Body of pancreas (tissue), 4 donors: ENCODE results near the gene ZBTB38. TPM values are rescaled to one million over a fixed set of nuclear protein-coding genes. Genes with fewer than 3 reads are reported as not detected.

Source experiments
- ATAC-seq: fragments of 150-250 bp; one replicate; pipeline ENCODE4 v1.9.1; 2016
- DNase-seq, 4 donors: peaks; one replicate each; pipeline ENCODE4 v3.0.0-alpha.2; 2019
- H3K27ac ChIP-seq, 4 donors: fragments of 200-600 bp; sonication (generic); 1 replicate in 3 of 4; 2 replicates in 1 of 4; pipeline versions ENCODE4 v1.5.1 to v1.6.1; 2016 to 2019; ENCODE audit warnings: mild to moderate bottlenecking in 1 of 4, mixed read lengths in 1 of 4, moderate library complexity in 1 of 4
- H3K27me3 ChIP-seq, 2 donors: fragments of 200-600 bp; sonication (generic); one replicate each; pipeline ENCODE4 v1.6.0; 2016; ENCODE audit warnings: mild to moderate bottlenecking in 1 of 2
- H3K36me3 ChIP-seq, 2 donors: fragments of 200-600 bp; sonication (generic); replicated peaks in 1 of 2; 2 replicates each; pipeline ENCODE4 v1.5.1; 2016; ENCODE audit warnings: low read depth in 2 of 2; ENCODE audit not compliant: insufficient read depth in 1 of 2
- H3K4me1 ChIP-seq: fragments of 200-600 bp; sonication (generic); one replicate; pipeline ENCODE4 v1.6.0; 2016
- H3K4me3 ChIP-seq, 2 donors: fragments of 200-600 bp; sonication (generic); 1 replicate in 1 of 2; 2 replicates in 1 of 2; pipeline ENCODE4 v1.5.1; 2016 to 2019
- H3K9me3 ChIP-seq, 3 donors: fragments of 200-600 bp; sonication (generic); 1 replicate in 2 of 3; 2 replicates in 1 of 3; pipeline ENCODE4 v1.5.1; 2016
- CTCF ChIP-seq, 7 experiments: fragments of 450-650 bp in 4 of 7; fragments of 200-600 bp in 3 of 7; sonication (generic) in 3 of 7; IDR thresholded peaks; one replicate each; pipeline ENCODE4 v1.5.1; 2016 to 2019; ENCODE audit warnings: antibody characterized with exemption in 7 of 7
- POLR2A ChIP-seq, 3 donors: fragments of 450-650 bp; IDR thresholded peaks; one replicate each; pipeline ENCODE4 v1.6.1; 2016; ENCODE audit warnings: antibody characterized with exemption in 3 of 3, mild to moderate bottlenecking in 2 of 3
- WGBS, 2 donors: methylation state at CpG; one replicate each; pipeline ENCODE4 v1.1.5; 2017; 5-methylcytosine and 5-hydroxymethylcytosine counted together
- intact Hi-C: fragments of 100-400 bp; cut with DNase I; formaldehyde crosslinking; loops from one replicate; pipeline ENCODE4 v1.15.1; 2023
- total RNA-seq, 2 donors: library from RNA; depleted of rRNA; stranded (reverse); fragments of >200 nt; gene quantifications; one replicate each; pipeline ENCODE4 v1.1.0, GENCODE V29; 2016

Gene ZBTB38
- total RNA-seq, 2 donors from 2014 or later: 48.5 to 60.4 TPM

GRCh38 chr3:141367038-141367730 lies 1.1 kb upstream of the ZBTB38 start:
- Histone ChIP-seq H3K27me3 (no peaks in the 10 kb centered on the region), H3K27ac (peak overlapping the region; percentile 82 to 91 (median 86)), H3K9me3 (no peaks in the 10 kb centered on the region), H3K4me1 (peaks cover 34% of the 10 kb centered on the region), H3K36me3 (no peaks in the 10 kb centered on the region), H3K4me3 (no peak overlapping the region)
- ATAC-seq: no peak
- no peak for TF ChIP-seq CTCF (IDR thresholded peaks at IDR 0.05)
- WGBS, 2 donors: 90 to 93% methylated on average over 12 of the region's 12 CpGs
- peak in 1 of 4 donors; percentile 28 for DNase-seq
- intact Hi-C loops: no loop called here

GRCh38 chr3:141368925-141369794 lies 856 bp downstream of the ZBTB38 start:
- Histone ChIP-seq H3K36me3 (no peaks in the 10 kb centered on the region), H3K27me3 (no peaks in the 10 kb centered on the region), H3K4me3 (no peak overlapping the region), H3K4me1 (peaks cover 34% of the 10 kb centered on the region), H3K9me3 (no peaks in the 10 kb centered on the region), H3K27ac (peak overlapping the region; percentile 82 to 91 (median 86))
- 69 to 73% methylated on average over 15 of the region's 15 CpGs for WGBS, 2 donors
- ATAC-seq: no peak
- intact Hi-C loops: no loop called here
- no peak for DNase-seq
- no peak for TF ChIP-seq CTCF (IDR thresholded peaks at IDR 0.05)
- TF ChIP-seq POLR2A (IDR thresholded peaks at IDR 0.05): no peak

GRCh38 chr3:141370065-141370533 lies 1.8 kb downstream of the ZBTB38 start:
- intact Hi-C loops: no loop called here
- DNase-seq: peak; percentile 53 to 82 (median 60)
- TF ChIP-seq POLR2A (IDR thresholded peaks at IDR 0.05): no peak
- TF ChIP-seq CTCF (IDR thresholded peaks at IDR 0.05): peak in 4 of 7 experiments; percentile 37 to 57 (median 55)
- 13 to 28% methylated on average over 2 of the region's 2 CpGs for WGBS, 2 donors
- Histone ChIP-seq H3K27ac (peak overlapping the region in 3 of 4 donors; percentile 83 to 91 (median 88)), H3K36me3 (no peaks in the 10 kb centered on the region), H3K4me1 (peaks cover 34% of the 10 kb centered on the region), H3K9me3 (no peaks in the 10 kb centered on the region), H3K4me3 (no peak overlapping the region), H3K27me3 (no peaks in the 10 kb centered on the region)
- peak; percentile 81 for ATAC-seq

GRCh38 chr3:141371882-141372281 lies 3.6 kb downstream of the ZBTB38 start:
- Histone ChIP-seq H3K27me3 (no peaks in the 10 kb centered on the region), H3K27ac (no peak overlapping the region), H3K9me3 (no peaks in the 10 kb centered on the region), H3K36me3 (no peaks in the 10 kb centered on the region), H3K4me3 (no peak overlapping the region), H3K4me1 (peaks cover 23% of the 10 kb centered on the region)
- intact Hi-C loops: no loop called here
- ATAC-seq (no peak), DNase-seq (no peak)
- TF ChIP-seq POLR2A (IDR thresholded peaks at IDR 0.05) (no peak), CTCF (IDR thresholded peaks at IDR 0.05) (no peak)
